ENCODE data around the gene FBXO9.
"Not testable (repeated sequence)": the region's sequence is repeated elsewhere in the genome, so short reads cannot be mapped to it uniquely, and the experiment has no call there.

The FBXO9 gene

DNA sequence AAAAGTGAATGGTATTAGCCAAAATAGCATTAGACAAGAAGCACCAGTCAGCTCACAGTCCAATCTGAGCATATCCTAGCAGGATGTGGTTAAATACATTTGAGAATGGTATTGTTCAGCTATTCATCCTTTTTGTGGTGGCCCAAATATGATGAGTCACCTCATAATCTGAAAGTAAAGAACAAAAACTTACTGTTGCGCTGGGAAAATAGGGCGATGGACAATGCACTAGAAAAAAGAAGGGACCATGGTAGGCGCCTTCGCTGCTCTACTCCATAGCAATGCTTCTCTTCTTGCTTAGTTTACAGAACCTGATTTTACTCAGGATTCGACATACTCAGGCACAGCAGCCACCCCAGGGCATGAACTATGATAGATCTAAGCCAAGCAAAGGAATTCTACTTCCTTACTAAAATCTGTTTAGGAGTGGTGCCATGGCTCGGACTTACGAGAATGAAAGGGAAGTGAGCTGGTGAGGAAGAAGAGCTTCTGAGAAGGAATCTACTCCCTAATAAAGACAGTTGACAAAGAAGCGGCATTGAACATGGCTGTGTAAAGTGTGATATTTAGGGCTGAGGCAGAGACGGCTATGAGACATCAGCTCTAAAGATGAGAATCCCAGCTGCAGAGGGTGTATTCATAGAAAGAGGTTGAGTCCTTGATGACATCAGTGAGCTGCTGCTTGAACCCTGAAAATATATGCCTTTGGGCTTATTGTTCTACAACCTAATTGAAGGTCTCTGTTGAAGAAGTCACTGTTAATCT lies 16.6 kb upstream of the FBXO9 start:
- no peak for DNase-seq

GRCh38 chr6:53049415-53049814 lies 15.8 kb upstream of the FBXO9 start:
- DNase-seq, result no peak

DNA sequence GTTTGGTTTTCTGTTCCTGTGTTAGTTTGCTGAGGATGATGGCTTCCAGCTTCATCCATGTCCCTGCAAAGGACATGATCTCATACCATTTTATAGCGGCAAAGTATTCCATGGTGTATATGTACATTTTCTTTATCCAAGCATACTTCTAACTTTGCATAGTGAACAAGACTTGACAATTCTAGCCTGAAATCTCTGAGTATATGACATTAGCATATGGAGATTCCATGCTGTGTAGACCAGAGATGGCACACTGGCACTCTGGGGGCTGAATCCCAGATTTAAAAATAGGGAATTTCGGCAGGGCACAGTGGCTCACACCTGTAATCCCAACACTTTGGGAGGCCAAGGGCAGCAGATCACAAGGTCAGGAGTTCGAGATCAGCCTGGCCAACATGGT lies 13.1 kb upstream of the FBXO9 start:
- DNase-seq, result not testable (repeated sequence)

DNA sequence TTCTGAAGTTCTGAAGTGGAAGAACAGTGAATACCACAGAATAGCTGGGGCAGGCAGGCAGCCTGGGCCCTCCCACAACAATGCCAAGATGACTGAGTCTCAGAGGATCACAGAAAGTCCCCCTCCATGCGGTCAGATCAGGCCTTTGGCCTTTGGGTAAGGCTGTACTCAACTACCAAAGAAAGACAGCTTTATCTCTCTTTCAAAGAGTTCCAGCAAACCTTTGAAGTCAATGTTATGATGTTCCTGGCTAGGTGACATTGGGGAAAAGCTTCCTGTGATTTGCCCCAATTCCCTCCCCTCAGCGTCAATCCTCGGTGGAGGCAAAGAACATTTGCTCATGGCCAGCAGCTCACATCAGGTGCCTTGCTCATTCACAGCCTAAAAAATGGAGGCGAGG lies 10.7 kb upstream of the FBXO9 start:
- DNase-seq, result no peak

DNA sequence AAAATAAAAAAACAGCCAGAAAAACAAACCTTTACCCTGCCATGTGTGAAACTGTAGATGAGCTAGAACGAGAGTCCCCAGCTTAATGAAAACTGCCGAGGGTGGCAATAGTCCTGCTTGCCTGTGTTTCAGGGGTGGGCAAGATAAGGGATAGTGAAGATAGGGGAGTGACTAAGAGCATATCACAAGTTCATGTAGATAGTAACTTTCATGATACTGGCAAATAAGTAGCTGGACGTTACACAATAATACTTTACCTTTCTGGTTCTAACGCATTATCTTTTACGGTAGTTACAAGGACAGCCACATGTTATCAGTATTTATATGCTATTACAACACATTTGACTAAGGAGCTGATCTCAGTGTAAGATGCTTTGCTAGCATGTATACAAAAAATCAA lies 9.3 kb upstream of the FBXO9 start:
- no peak for DNase-seq

GRCh38 chr6:53056273-53056672 lies 8.9 kb upstream of the FBXO9 start:
- no peak for DNase-seq

DNA sequence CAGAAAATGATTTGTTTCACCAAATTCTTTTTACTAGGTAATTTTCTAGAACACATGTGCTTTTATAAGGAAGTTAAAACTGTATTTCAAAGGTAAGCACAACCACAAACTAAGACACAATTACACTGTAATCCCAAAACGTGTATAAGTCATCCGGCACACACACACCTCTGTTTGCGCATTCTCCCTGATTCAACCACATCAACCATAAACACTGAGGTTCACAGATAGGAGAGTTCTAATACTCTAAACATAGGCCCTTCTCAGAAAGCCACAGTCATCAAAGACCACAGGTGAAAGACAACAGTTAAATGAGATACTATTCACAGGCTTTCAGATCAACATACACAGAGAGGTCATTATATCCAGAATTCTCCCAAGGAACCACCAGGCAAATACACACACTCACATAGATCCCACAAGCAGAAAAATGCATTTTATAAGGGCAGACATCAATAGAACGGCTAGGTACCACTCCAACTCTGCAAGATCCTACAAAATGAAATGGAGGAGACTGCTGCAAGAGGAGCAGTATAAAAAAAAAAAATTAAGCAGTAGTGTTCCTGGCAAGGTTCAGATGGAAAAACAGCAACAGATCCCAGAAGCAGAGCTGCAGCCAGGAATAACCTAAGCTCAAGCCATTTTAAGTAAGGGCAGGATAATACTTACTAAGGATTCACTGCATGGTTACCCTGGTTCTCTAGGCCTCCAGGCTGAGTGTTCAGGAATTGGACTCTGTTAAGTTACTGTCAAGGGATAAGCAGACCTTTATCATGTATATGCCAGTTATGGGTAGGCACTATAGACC lies 6.6 kb upstream of the FBXO9 start:
- no peak for DNase-seq

GRCh38 chr6:53059648-53060589 lies 5.3 kb upstream of the FBXO9 start:
- DNase-seq, result no peak

- no peak for DNase-seq
These were observed 3.0 kb upstream of the FBXO9 start for GRCh38 chr6:53062169-53062539.

GRCh38 chr6:53064255-53064654 lies 949 bp upstream of the FBXO9 start:
- not testable (repeated sequence) for DNase-seq

GRCh38 chr6:53064726-53065265 lies 408 bp upstream of the FBXO9 start:
- DNase-seq, result peak; percentile 91

- DNase-seq, result peak; percentile 6
These were observed 843 bp downstream of the FBXO9 start for GRCh38 chr6:53066077-53066417.

GRCh38 chr6:53066874-53067706 lies 1.9 kb downstream of the FBXO9 start:
- no peak for DNase-seq

DNA sequence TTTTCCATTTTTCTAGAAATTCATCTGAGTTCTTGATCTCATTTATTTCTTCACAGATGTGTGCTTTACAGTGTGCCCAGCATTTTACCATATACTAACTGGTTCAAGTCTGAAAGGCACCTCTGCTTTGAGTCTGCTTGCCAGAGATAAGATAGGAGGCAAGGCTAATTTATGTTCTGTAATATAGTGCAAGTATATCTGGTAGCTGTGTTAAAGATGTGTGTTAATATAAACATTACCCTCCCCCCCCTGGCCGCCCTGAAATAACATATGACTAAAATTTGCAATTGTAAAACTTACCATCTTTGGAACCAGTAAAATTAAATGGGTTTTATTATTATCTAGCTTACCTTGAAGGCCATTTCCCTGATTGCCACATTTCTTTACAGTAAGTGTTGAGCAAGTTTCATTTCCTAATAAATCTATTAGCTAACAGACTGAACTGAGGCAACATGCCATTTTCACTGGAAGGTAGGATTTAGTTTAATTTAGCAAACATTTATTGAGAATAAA lies 2.7 kb downstream of the FBXO9 start:
- DNase-seq, result no peak

DNA sequence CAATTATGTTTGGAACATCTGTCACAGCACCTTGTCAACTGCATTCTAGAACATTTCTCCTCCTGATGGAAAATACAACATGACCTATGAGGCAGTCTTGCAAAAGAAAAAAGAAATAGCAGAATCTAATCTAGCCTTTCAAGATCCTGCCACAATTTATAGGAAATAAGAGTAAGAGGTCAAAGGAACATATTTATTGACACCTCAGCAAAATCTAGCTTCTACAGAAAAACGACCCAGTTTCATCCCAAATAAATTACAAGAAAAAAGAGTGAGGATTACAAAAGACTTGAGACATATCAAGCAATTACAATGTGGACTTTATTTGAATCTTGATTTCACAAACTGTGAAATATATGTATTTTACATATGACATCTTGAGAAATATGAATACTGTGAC lies 4.2 kb downstream of the FBXO9 start:
- no peak for DNase-seq

DNA sequence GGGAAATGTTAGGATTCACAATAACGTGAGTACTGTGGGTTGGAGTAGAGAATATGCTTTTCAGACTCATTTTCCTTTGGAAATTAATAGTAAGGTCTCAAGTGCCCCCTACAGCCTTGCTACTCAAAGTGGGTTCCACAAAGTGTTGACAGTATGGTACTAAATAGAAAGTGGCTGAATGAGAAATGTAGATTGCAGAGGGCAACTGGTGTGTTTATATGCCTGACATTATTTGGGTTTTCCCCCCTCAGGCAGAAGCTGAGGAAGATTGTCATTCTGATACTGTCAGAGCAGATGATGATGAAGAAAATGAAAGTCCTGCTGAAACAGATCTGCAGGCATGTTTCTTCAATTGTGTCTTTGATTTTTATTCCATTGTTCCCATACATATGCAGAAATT lies 5.6 kb downstream of the FBXO9 start:
- DNase-seq, result no peak

- no peak for DNase-seq
These were observed 9.1 kb downstream of the FBXO9 start for GRCh38 chr6:53074347-53074746.

DNA sequence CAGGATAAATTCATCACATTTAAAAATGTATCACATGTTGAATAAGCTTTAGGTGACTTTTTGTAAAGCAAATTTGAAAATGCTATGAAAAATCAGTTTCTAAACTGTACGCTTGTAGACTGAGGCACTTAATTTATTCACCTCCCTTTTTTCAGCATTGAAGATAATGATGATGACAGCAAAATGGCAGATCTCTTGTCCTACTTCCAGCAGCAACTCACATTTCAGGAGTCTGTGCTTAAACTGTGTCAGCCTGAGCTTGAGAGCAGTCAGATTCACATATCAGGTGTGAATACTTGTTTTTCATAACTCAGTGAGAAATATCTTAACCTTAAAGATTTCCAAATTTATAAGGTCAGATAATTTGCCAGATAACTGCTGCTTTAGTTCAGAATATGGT lies 15.6 kb downstream of the FBXO9 start:
- DNase-seq, result no peak

- DNase-seq, result no peak
These were observed 21.1 kb downstream of the FBXO9 start for GRCh38 chr6:53086302-53086701.

GRCh38 chr6:53089948-53090347 lies 24.7 kb downstream of the FBXO9 start:
- DNase-seq, result no peak

DNA sequence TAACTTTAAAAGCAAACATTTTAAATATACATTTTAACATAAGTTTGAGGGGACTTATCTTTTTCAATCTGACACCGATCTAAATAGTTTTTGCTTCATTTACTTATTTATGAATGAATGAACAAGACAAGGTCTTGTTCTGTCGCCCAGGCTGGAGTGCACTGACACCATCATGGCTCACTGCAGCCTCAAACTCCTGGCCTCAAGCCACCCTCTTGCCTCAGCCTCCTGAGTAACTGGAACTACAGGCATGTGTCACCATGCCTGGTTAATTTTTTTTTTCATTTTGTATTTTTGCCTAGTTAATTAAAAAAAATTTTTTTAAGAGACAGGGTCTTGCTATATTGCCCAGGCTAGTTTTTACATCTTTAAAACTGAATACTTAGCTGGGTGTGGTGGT lies 25.4 kb downstream of the FBXO9 start:
- no peak for DNase-seq

GRCh38 chr6:53095270-53095669 lies 30.1 kb downstream of the FBXO9 start:
- no peak for DNase-seq
